Daoy (cell line): ENCODE results near the gene WASF2. TPM values are rescaled to one million over a fixed set of nuclear protein-coding genes. Genes with fewer than 3 reads are reported as not detected.
"Not testable (repeated sequence)": the region's sequence is repeated elsewhere in the genome, so short reads cannot be mapped to it uniquely, and the experiment has no call there.

Experiments used
- DNase-seq: peaks from one replicate; pipeline ENCODE4 v3.0.0-alpha.2; 2015; ENCODE audit warnings: low read depth
- total RNA-seq: library from RNA; depleted of rRNA; stranded (reverse); fragments of >200 nt; shearing (Covaris generic); gene quantifications from 2 replicates; pipeline ENCODE4 v1.2.3, GENCODE V29; 2014

WASF2 gene
- total RNA-seq, 1 experiment from 2014 or later: 11.1 TPM

- DNase-seq: no peak
Observed at GRCh38 chr1:27496604-27497155, 6.7 kb upstream of the WASF2 start.

GRCh38 chr1:27492796-27493195 is 2.8 kb upstream of the WASF2 start:
- no peak for DNase-seq

- no peak for DNase-seq
Observed at GRCh38 chr1:27491748-27492700, 2.1 kb upstream of the WASF2 start.

- DNase-seq: peak; percentile 34
Observed at GRCh38 chr1:27489501-27489972, 430 bp downstream of the WASF2 start.

GRCh38 chr1:27487966-27488884 is 1.7 kb downstream of the WASF2 start:
- no peak for DNase-seq

GRCh38 chr1:27485363-27485762 is 4.6 kb downstream of the WASF2 start:
- DNase-seq: no peak

- no peak for DNase-seq
Observed at GRCh38 chr1:27483659-27484058, 6.3 kb downstream of the WASF2 start.

- DNase-seq: no peak
Observed at GRCh38 chr1:27481994-27482620, 7.9 kb downstream of the WASF2 start.

GRCh38 chr1:27478098-27478497 is 11.9 kb downstream of the WASF2 start:
- no peak for DNase-seq

- no peak for DNase-seq
Observed at GRCh38 chr1:27476237-27476636, 13.7 kb downstream of the WASF2 start.

- DNase-seq: no peak
Observed at GRCh38 chr1:27475720-27476119, 14.2 kb downstream of the WASF2 start.

- no peak for DNase-seq
Observed at GRCh38 chr1:27473755-27474154, 16.2 kb downstream of the WASF2 start.

- DNase-seq: not testable (repeated sequence)
Observed at GRCh38 chr1:27472098-27472497, 17.9 kb downstream of the WASF2 start.

GRCh38 chr1:27471477-27471876 is 18.5 kb downstream of the WASF2 start:
- no peak for DNase-seq

GRCh38 chr1:27469334-27469733 is 20.6 kb downstream of the WASF2 start:
- DNase-seq: no peak

- DNase-seq: not testable (repeated sequence)
Observed at GRCh38 chr1:27468378-27468777, 21.6 kb downstream of the WASF2 start.

GRCh38 chr1:27464926-27465647 is 24.9 kb downstream of the WASF2 start:
- no peak for DNase-seq

GRCh38 chr1:27463916-27464315 is 26.1 kb downstream of the WASF2 start:
- peak; percentile 42 for DNase-seq

- not testable (repeated sequence) for DNase-seq
Observed at GRCh38 chr1:27458521-27458920, 31.4 kb downstream of the WASF2 start.

- DNase-seq: no peak
Observed at GRCh38 chr1:27455139-27455811, 34.7 kb downstream of the WASF2 start.
